Stimulated activated CD8-positive, alpha-beta memory T cell treated with anti-CD3 and anti-CD28 coated beads, Interleukin-7, amount 100 ng/mL, for 4 hours (primary cell): ENCODE data around the gene GALNT2.

ENCODE experiments used
- DNase-seq, 2 donors: peaks; one replicate each; pipeline ENCODE4 v3.0.0-alpha.2; 2020; ENCODE audit warnings: low read depth in 2 of 2

GALNT2 gene

GRCh38 chr1:230235876-230236275 is 168.8 kb downstream of the GALNT2 start:
- no peak for DNase-seq

- DNase-seq = no peak
Measured at GRCh38 chr1:230236301-230237008, 169.4 kb downstream of the GALNT2 start.

- DNase-seq = no peak
Measured at GRCh38 chr1:230237009-230237370, 170.0 kb downstream of the GALNT2 start.

GRCh38 chr1:230237805-230238204 is 170.8 kb downstream of the GALNT2 start:
- no peak for DNase-seq

- DNase-seq = no peak
Measured at GRCh38 chr1:230240446-230241086, 173.5 kb downstream of the GALNT2 start.

- no peak for DNase-seq
Measured at GRCh38 chr1:230242326-230242725, 175.3 kb downstream of the GALNT2 start.

- DNase-seq = no peak
Measured at GRCh38 chr1:230243146-230243545, 176.1 kb downstream of the GALNT2 start.

- DNase-seq = no peak
Measured at GRCh38 chr1:230243583-230244353, 176.7 kb downstream of the GALNT2 start.

GRCh38 chr1:230246551-230246950 is 179.5 kb downstream of the GALNT2 start:
- no peak for DNase-seq

GRCh38 chr1:230248016-230248888 is 181.2 kb downstream of the GALNT2 start:
- no peak for DNase-seq

- no peak for DNase-seq
Measured at GRCh38 chr1:230248889-230249270, 181.8 kb downstream of the GALNT2 start.

GRCh38 chr1:230249695-230250480 is 182.8 kb downstream of the GALNT2 start:
- no peak for DNase-seq

- no peak for DNase-seq
Measured at GRCh38 chr1:230250666-230251065, 183.6 kb downstream of the GALNT2 start.

- DNase-seq = no peak
Measured at GRCh38 chr1:230251644-230252191, 184.7 kb downstream of the GALNT2 start.

- DNase-seq = no peak
Measured at GRCh38 chr1:230253150-230253549, 186.1 kb downstream of the GALNT2 start.

- DNase-seq = no peak
Measured at GRCh38 chr1:230254265-230254664, 187.2 kb downstream of the GALNT2 start.

GRCh38 chr1:230255116-230255515 is 188.1 kb downstream of the GALNT2 start:
- DNase-seq = no peak

- no peak for DNase-seq
Measured at GRCh38 chr1:230255991-230256390, 189.0 kb downstream of the GALNT2 start.

GRCh38 chr1:230256896-230257295 is 189.9 kb downstream of the GALNT2 start:
- no peak for DNase-seq

- DNase-seq = no peak
Measured at GRCh38 chr1:230259621-230260020, 192.6 kb downstream of the GALNT2 start.

GRCh38 chr1:230260831-230261230 is 193.8 kb downstream of the GALNT2 start:
- DNase-seq = no peak
